Subcutaneous abdominal adipose tissue (tissue), 5 donors: ENCODE measurements around the gene SAMD4B.

ENCODE experiments used
- H3K27ac ChIP-seq: one replicate; pipeline ENCODE4 v1.7.0; 2013; ENCODE audit warnings: low read depth, mild to moderate bottlenecking, inconsistent platforms, low read length, moderate library complexity
- H3K27me3 ChIP-seq, 5 donors: one replicate each; pipeline ENCODE4 v1.7.0; 2013; ENCODE audit warnings: low read length in 5 of 5, inconsistent platforms in 1 of 5; ENCODE audit not compliant: control insufficient read depth in 5 of 5, insufficient read depth in 4 of 5
- H3K36me3 ChIP-seq, 5 donors: one replicate each; pipeline ENCODE4 v1.7.0; 2013; ENCODE audit warnings: low read length in 5 of 5; ENCODE audit not compliant: control insufficient read depth in 5 of 5, insufficient read depth in 5 of 5
- H3K4me1 ChIP-seq, 5 donors: one replicate each; pipeline ENCODE4 v1.7.0; 2013; ENCODE audit warnings: low read length in 5 of 5, mild to moderate bottlenecking in 3 of 5, moderate library complexity in 1 of 5; ENCODE audit not compliant: control insufficient read depth in 5 of 5, insufficient read depth in 5 of 5
- H3K4me3 ChIP-seq, 5 donors: one replicate each; pipeline ENCODE4 v1.7.0; 2013; ENCODE audit warnings: low read length in 5 of 5, low read depth in 1 of 5
- H3K9ac ChIP-seq, 5 donors: one replicate each; pipeline ENCODE4 v1.7.0; 2013; ENCODE audit warnings: low read length in 5 of 5, mild to moderate bottlenecking in 4 of 5, moderate library complexity in 3 of 5
- H3K9me3 ChIP-seq, 5 donors: one replicate each; pipeline ENCODE4 v1.7.0; 2013; ENCODE audit warnings: low read length in 5 of 5; ENCODE audit not compliant: control insufficient read depth in 5 of 5
- donor health status: healthy.
- donor health status: healthy.
- donor health status: healthy.
- donor health status: healthy.
- donor health status: healthy.

The SAMD4B gene

DNA sequence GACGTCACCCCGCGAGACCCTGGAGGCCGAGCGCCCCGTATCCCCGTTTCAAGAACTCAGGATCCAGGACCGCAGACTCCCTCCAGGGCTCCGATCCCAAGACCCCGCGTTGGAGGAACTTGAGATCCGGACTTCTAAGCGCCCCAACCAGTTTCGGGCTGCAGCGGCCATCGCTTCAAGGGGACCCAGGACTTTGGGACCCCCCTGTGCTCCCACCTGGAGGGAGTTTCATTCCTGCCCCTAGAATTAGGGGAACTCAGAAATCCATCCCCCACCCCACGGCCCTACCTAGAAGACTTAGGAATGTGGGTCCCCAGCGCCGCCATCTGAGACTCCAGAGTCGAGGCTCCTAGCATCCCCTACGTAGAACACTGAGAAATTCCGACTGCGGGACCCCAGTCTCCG lies 70.6 kb downstream of the SAMD4B start:
- peaks cover 0 to 4% (median 0%) of the 10 kb centered on the region in 5 donors for H3K27me3 ChIP-seq
- peak overlapping the region; percentile 70 to 100 (median 88) for H3K4me3 ChIP-seq
- H3K27ac ChIP-seq: peak overlapping the region; percentile 99
- peaks cover 0 to 33% (median 19%) of the 10 kb centered on the region in 5 donors for H3K36me3 ChIP-seq
- H3K9me3 ChIP-seq: no peaks in the 10 kb centered on the region
- peak overlapping the region; percentile 26 to 88 (median 64) for H3K9ac ChIP-seq
- peaks cover 22 to 52% (median 45%) of the 10 kb centered on the region in 5 donors for H3K4me1 ChIP-seq

GRCh38 chr19:39413272-39413910 lies 71.2 kb downstream of the SAMD4B start:
- peak overlapping the region; percentile 52 to 88 (median 72) for H3K9ac ChIP-seq
- H3K27ac ChIP-seq: peak overlapping the region; percentile 99
- H3K4me3 ChIP-seq: peak overlapping the region; percentile 70 to 100 (median 88)
- peaks cover 0 to 4% (median 0%) of the 10 kb centered on the region in 5 donors for H3K27me3 ChIP-seq
- H3K9me3 ChIP-seq: no peaks in the 10 kb centered on the region
- H3K4me1 ChIP-seq: peaks cover 22 to 52% (median 43%) of the 10 kb centered on the region in 5 donors
- H3K36me3 ChIP-seq: peaks cover 0 to 31% (median 18%) of the 10 kb centered on the region in 5 donors

GRCh38 chr19:39413911-39414608 lies 71.8 kb downstream of the SAMD4B start:
- peak overlapping the region; percentile 99 for H3K27ac ChIP-seq
- H3K4me1 ChIP-seq: peaks cover 22 to 48% (median 41%) of the 10 kb centered on the region in 5 donors
- H3K27me3 ChIP-seq: peaks cover 0 to 4% (median 0%) of the 10 kb centered on the region in 5 donors
- H3K36me3 ChIP-seq: peaks cover 0 to 33% (median 19%) of the 10 kb centered on the region in 5 donors
- peak overlapping the region; percentile 70 to 100 (median 83) for H3K4me3 ChIP-seq
- no peaks in the 10 kb centered on the region for H3K9me3 ChIP-seq
- peak overlapping the region; percentile 52 to 76 (median 68) for H3K9ac ChIP-seq

- Histone ChIP-seq H3K9ac (peak overlapping the region in 3 of 5 donors; percentile 28 to 52 (median 38)), H3K27me3 (peaks cover 0 to 4% (median 0%) of the 10 kb centered on the region in 5 donors), H3K36me3 (peaks cover 0 to 40% (median 24%) of the 10 kb centered on the region in 5 donors), H3K4me1 (peaks cover 22 to 44% (median 40%) of the 10 kb centered on the region in 5 donors), H3K4me3 (peak overlapping the region in 3 of 5 donors; percentile 82 to 100 (median 99)), H3K9me3 (no peaks in the 10 kb centered on the region), H3K27ac (peak overlapping the region; percentile 99)
These were observed 73.2 kb downstream of the SAMD4B start for GRCh38 chr19:39415111-39416046.

DNA sequence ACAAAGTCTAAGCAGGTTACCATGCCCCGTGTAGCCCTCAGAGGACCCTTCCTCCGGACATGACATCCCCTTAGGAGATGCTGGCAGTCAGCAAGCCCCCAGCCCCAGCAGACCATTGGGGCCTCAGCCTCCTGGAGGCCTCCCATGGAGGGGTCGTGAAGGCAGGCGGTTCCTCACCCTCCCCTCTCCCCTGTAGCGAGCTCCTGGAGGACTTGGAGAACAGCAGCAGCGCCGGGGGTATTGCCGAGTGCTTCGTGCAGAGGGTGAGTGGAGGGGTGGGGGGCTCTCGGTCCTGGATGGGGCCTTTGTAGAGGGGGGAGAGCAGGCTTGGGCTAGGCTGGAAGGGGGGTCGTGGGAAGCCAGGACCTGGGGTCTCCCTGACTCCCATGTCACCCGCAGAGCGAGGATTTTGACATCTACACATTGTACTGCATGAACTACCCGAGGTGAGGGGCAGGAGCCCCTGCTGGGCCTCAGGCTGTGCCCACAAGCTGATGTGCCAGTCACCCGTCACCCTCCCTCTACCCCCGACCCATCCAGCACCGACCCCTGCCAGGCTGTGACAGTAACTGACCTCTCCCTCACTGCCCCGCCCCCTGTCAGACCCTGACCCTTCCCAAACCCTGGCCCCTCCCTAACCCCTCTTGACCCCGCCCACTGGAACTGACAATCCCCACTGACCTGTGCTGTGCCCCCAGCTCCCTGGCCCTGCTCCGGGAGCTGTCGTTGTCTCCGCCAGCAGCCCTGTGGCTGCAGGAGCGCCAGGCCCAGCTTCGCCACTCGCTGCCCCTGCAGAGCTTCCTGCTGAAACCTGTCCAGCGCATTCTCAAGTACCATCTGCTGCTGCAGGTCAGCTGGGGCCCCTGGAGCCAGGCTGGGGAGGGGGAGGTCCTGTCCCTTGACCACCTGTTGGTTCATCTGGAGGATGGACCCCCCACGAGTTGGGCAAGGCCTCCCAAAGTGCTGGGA lies 74.2 kb downstream of the SAMD4B start:
- Histone ChIP-seq H3K27me3 (peaks cover 0 to 4% (median 0%) of the 10 kb centered on the region in 5 donors), H3K27ac (no peak overlapping the region), H3K4me3 (no peak overlapping the region), H3K36me3 (peaks cover 0 to 51% (median 32%) of the 10 kb centered on the region in 5 donors), H3K9me3 (no peaks in the 10 kb centered on the region), H3K9ac (peak overlapping the region in 1 of 5 donors; percentile 4), H3K4me1 (peaks cover 13 to 33% (median 29%) of the 10 kb centered on the region in 5 donors)

DNA sequence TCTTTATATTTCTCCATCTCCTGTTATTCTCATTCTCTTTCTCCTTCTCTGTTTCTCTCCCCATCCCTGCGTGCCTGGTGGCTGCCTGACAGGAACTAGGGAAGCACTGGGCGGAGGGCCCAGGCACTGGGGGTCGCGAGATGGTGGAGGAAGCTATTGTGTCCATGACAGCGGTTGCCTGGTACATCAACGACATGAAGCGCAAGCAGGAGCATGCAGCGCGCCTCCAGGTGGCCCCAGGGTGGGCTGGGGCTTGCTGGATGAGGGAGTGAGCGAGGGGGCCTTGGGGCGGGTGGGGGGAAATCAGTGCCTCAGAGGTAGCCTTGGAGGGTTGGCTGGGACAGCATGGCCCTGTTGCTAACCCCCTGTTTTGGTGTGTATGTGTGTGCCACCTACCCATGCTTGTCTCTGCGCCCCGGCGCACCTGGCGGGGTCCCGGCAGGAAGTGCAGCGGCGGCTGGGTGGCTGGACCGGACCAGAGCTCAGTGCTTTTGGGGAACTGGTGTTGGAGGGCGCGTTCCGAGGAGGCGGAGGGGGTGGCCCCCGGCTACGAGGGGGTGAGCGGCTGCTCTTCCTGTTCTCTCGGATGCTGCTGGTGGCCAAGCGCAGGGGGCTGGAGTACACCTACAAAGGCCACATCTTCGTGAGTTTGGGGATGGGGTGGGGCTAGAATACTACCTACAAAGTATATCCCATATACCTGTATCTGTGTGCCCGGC lies 75.4 kb downstream of the SAMD4B start:
- H3K27me3 ChIP-seq: no peaks in the 10 kb centered on the region
- H3K36me3 ChIP-seq: peaks cover 0 to 60% (median 39%) of the 10 kb centered on the region in 5 donors
- no peak overlapping the region for H3K4me3 ChIP-seq
- no peaks in the 10 kb centered on the region for H3K9me3 ChIP-seq
- no peak overlapping the region for H3K9ac ChIP-seq
- no peak overlapping the region for H3K27ac ChIP-seq
- peaks cover 8 to 32% (median 27%) of the 10 kb centered on the region in 5 donors for H3K4me1 ChIP-seq

GRCh38 chr19:39419003-39419402 lies 76.8 kb downstream of the SAMD4B start:
- no peaks in the 10 kb centered on the region for H3K27me3 ChIP-seq
- peaks cover 5 to 23% (median 21%) of the 10 kb centered on the region in 5 donors for H3K4me1 ChIP-seq
- H3K27ac ChIP-seq: no peak overlapping the region
- peaks cover 0 to 74% (median 53%) of the 10 kb centered on the region in 5 donors for H3K36me3 ChIP-seq
- no peaks in the 10 kb centered on the region for H3K9me3 ChIP-seq
- H3K9ac ChIP-seq: no peak overlapping the region
- H3K4me3 ChIP-seq: no peak overlapping the region

GRCh38 chr19:39420769-39421168 lies 78.5 kb downstream of the SAMD4B start:
- no peak overlapping the region for H3K4me3 ChIP-seq
- no peak overlapping the region for H3K27ac ChIP-seq
- peaks cover 0 to 5% (median 4%) of the 10 kb centered on the region in 5 donors for H3K4me1 ChIP-seq
- H3K36me3 ChIP-seq: peaks cover 0 to 84% (median 59%) of the 10 kb centered on the region in 5 donors
- no peak overlapping the region for H3K9ac ChIP-seq
- no peaks in the 10 kb centered on the region for H3K27me3 ChIP-seq
- H3K9me3 ChIP-seq: no peaks in the 10 kb centered on the region
